A549 (cell line): ENCODE measurements around the gene MECR. TPM values are rescaled to one million over a fixed set of nuclear protein-coding genes. Genes with fewer than 3 reads are reported as not detected.

ENCODE experiments used
- ATAC-seq, 2 experiments: fragments of 200-7000 bp in 1 of 2; fragments of >200 bp in 1 of 2; cut with Nextera tagmentation in 1 of 2; cut with Tn5 transposase in 1 of 2; 3 replicates each; pipeline versions ENCODE4 v1.8.0 to v1.9.1; 2018 to 2020; ENCODE audit warnings: mild to moderate bottlenecking in 1 of 2, moderate library complexity in 1 of 2
- CTCF ChIA-PET: fragments of 300-600 bp; sonication (Branson Sonifier 250); formaldehyde crosslinking; extraction: SDS; loops from one replicate; lab custom pipeline; 2021; ENCODE audit warnings: antibody characterized with exemption, inconsistent platforms; lab: Yijun Ruan, JAX
- POLR2A ChIA-PET: fragments of 350-600 bp; formaldehyde crosslinking; extraction: SDS; loops from one replicate; lab custom pipeline; 2021; ENCODE audit warnings: antibody characterized with exemption, inconsistent platforms; lab: Yijun Ruan, JAX
- DNase-seq, 2 experiments: peaks; one replicate each; pipeline versions ENCODE4 v3.0.0 to v3.0.0-alpha.2; 2011 to 2016; ENCODE audit warnings: low read depth in 1 of 2, low spot score in 1 of 2
- FAIRE-seq: peaks from 2 replicates; lab custom pipeline; 2011; peaks lifted over from hg19 to GRCh38; lab: Jason Lieb, UNC
- H3K27ac ChIP-seq, 2 experiments: fragments of >200 bp; sonication (Bioruptor Twin); formaldehyde crosslinking; 3 replicates each; pipeline ENCODE4 v1.5.1; 2016 to 2017
- H3K4me1 ChIP-seq: fragments of >200 bp; sonication (Bioruptor Twin); formaldehyde crosslinking; 3 replicates; pipeline ENCODE4 v1.6.1; 2016
- H3K4me2 ChIP-seq: fragments of >200 bp; sonication (Bioruptor Twin); formaldehyde crosslinking; 3 replicates; pipeline ENCODE4 v1.6.1; 2016
- H3K4me3 ChIP-seq: fragments of >200 bp; sonication (Bioruptor Twin); formaldehyde crosslinking; 3 replicates; pipeline ENCODE4 v1.5.1; 2016
- H3K9me3 ChIP-seq: fragments of >200 bp; sonication (Bioruptor Twin); formaldehyde crosslinking; 3 replicates; pipeline ENCODE4 v1.6.1; 2016
- CBX8 ChIP-seq: fragments of 200-600 bp; sonication (generic); IDR thresholded peaks from 2 replicates; pipeline ENCODE4 v1.6.1; 2016
- CHD2 ChIP-seq: fragments of 150-350 bp; IDR thresholded peaks from 2 replicates; pipeline ENCODE4 v1.6.1; 2014; ENCODE audit warnings: low read length; ENCODE audit not compliant: partially characterized antibody
- CHD4 ChIP-seq: fragments of 200-600 bp; sonication (generic); IDR thresholded peaks from 2 replicates; pipeline ENCODE4 v1.6.1; 2016; ENCODE audit warnings: antibody characterized with exemption, mild to moderate bottlenecking, borderline replicate concordance
- EHMT2 ChIP-seq: fragments of 200-600 bp; sonication (generic); IDR thresholded peaks from 2 replicates; pipeline ENCODE4 v1.6.1; 2016; ENCODE audit warnings: antibody characterized with exemption, low read depth, mild to moderate bottlenecking, moderate library complexity
- FOSB ChIP-seq: fragments of 250-450 bp; sonication (Bioruptor Pico); IDR thresholded peaks from 2 replicates; pipeline ENCODE4 v1.5.0; 2020; ENCODE audit warnings: mild to moderate bottlenecking, moderate library complexity
- HDAC2 ChIP-seq: fragments of 200-600 bp; sonication (generic); IDR thresholded peaks from 2 replicates; pipeline ENCODE4 v1.6.1; 2016
- HOXA7 ChIP-seq: fragments of 250-450 bp; sonication (Bioruptor Pico); IDR thresholded peaks from 2 replicates; pipeline ENCODE4 v1.5.0; 2020; ENCODE audit warnings: mild to moderate bottlenecking, moderate library complexity
- MYC ChIP-seq: IDR thresholded peaks from 2 replicates; pipeline ENCODE4 v1.6.1; 2012; ENCODE audit warnings: mild to moderate bottlenecking, inconsistent platforms, low read length, improper control_type of control experiment, borderline replicate concordance
- NFE2L2 ChIP-seq: fragments of 150-350 bp; conservative IDR thresholded peaks from 2 replicates; pipeline ENCODE4 v1.6.1; 2014; ENCODE audit warnings: low read length
- NPAS2 ChIP-seq: fragments of 250-450 bp; sonication (Bioruptor Pico); IDR thresholded peaks from 2 replicates; pipeline ENCODE4 v1.8.0; 2022; ENCODE audit warnings: mild to moderate bottlenecking, moderate library complexity, borderline replicate concordance
- POLR2A ChIP-seq: IDR thresholded peaks from 2 replicates; pipeline ENCODE4 v1.6.1; 2012; ENCODE audit warnings: mild to moderate bottlenecking, low read length
- REST ChIP-seq: fragments of 200-600 bp; sonication (generic); IDR thresholded peaks from 2 replicates; pipeline ENCODE4 v1.6.1; 2016; ENCODE audit warnings: antibody characterized with exemption, mild to moderate bottlenecking, moderate library complexity
- RNF2 ChIP-seq: fragments of 200-600 bp; sonication (generic); IDR thresholded peaks from 2 replicates; pipeline ENCODE4 v1.6.1; 2016; ENCODE audit warnings: low read depth, mild to moderate bottlenecking, antibody characterized with exemption, moderate library complexity, borderline replicate concordance
- SREBF2 ChIP-seq: fragments of 450-650 bp; IDR thresholded peaks from 2 replicates; pipeline ENCODE4 v1.6.1; 2014; ENCODE audit warnings: mild to moderate bottlenecking, moderate library complexity
- TFCP2L1 ChIP-seq: fragments of 250-450 bp; sonication (Bioruptor Pico); IDR thresholded peaks from 2 replicates; pipeline ENCODE4 v1.5.0; 2021; ENCODE audit warnings: mild to moderate bottlenecking
- TP53 ChIP-seq: fragments of 250-450 bp; sonication (Bioruptor Pico); IDR thresholded peaks from 2 replicates; pipeline ENCODE4 v1.5.0; 2021; ENCODE audit warnings: mild to moderate bottlenecking, moderate library complexity
- ZC3H11A ChIP-seq: fragments of 450-650 bp; IDR thresholded peaks from 2 replicates; pipeline ENCODE4 v1.6.1; 2014; ENCODE audit warnings: antibody characterized with exemption, mild to moderate bottlenecking
- ZNF302 ChIP-seq: fragments of 250-450 bp; sonication (Bioruptor Pico); IDR thresholded peaks from 2 replicates; pipeline ENCODE4 v1.9.0; 2021; ENCODE audit warnings: inconsistent platforms, mild to moderate bottlenecking, moderate library complexity
- ZSCAN20 ChIP-seq: fragments of 250-450 bp; sonication (Bioruptor Pico); IDR thresholded peaks from 2 replicates; pipeline ENCODE4 v1.8.0; 2022; ENCODE audit warnings: mild to moderate bottlenecking, moderate library complexity
- WGBS: methylation state at CpG from one replicate; pipeline ENCODE4 v1.1.6; 2017; ENCODE audit errors: missing lambda C conversion rate; 5-methylcytosine and 5-hydroxymethylcytosine counted together
- polyA plus RNA-seq, 4 experiments: library from polyadenylated mRNA; depleted of rRNA in 3 of 4; stranded (reverse); fragments of >200 nt; fragmentation: RNase III in 1 of 4; extraction: RNeasy Plus Mini Kit Qiagen cat#74134 plus additional on column Dnase treatment in 1 of 4; gene quantifications; 2 replicates in 3 of 4; 3 replicates in 1 of 4; pipeline ENCODE4 v1.2.3, GENCODE V29; 2011 to 2017
- TF ChIP-seq, protein P1 (sequence below): IDR thresholded peaks from 2 replicates; pipeline ENCODE4 v1.6.1; 2012
- TF ChIP-seq, protein P2 (sequence below): fragments of >200 bp; sonication (Bioruptor Twin); formaldehyde crosslinking; IDR thresholded peaks from 3 replicates; pipeline ENCODE4 v1.6.1; 2016
- TF ChIP-seq, protein P3 (sequence below): IDR thresholded peaks from 2 replicates; pipeline ENCODE4 v1.6.1; 2012

MECR gene
- polyA plus RNA-seq, 2 of the 4 experiments (the other 2 are of a cell fraction) = 14.2 to 21.4 TPM

GRCh38 chr1:29245261-29245660 is 14.5 kb upstream of the MECR start:
- Histone ChIP-seq H3K4me1 (0 out of 3 replicates have a peak, but pooled peaks cover 4% of the 10 kb centered on the region), H3K4me2 (no peak overlapping the region), H3K27ac (no peak overlapping the region), H3K4me3 (no peak overlapping the region), H3K9me3 (no peaks in the 10 kb centered on the region)
- 61% methylated on average over 4 of the region's 6 CpGs for WGBS
- no peak for FAIRE-seq
- ATAC-seq = peak; percentile 26 to 46; a peak in 4 of 6 replicates
- POLR2A ChIA-PET = no interaction called here
- no peak for DNase-seq
- TF ChIP-seq NFE2L2 (no peak), POLR2A (no peak), MYC (no peak)
- TF ChIP-seq, protein P1, sequence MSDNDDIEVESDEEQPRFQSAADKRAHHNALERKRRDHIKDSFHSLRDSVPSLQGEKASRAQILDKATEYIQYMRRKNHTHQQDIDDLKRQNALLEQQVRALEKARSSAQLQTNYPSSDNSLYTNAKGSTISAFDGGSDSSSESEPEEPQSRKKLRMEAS = no peak
- CTCF ChIA-PET = interaction anchor here (0.5 to 3.7 kb wide), 17 partner anchors 11 to 1463 kb away, joined by 3 to 15 read pairs (median 4); no protein-coding TSS in a partner anchor

- DNase-seq (no peak), ATAC-seq (no peak), FAIRE-seq (no peak)
- POLR2A ChIA-PET = no interaction called here
- Histone ChIP-seq H3K27ac (no peak overlapping the region), H3K4me2 (no peak overlapping the region), H3K4me3 (no peak overlapping the region), H3K4me1 (peaks cover 17% of the 10 kb centered on the region), H3K9me3 (no peaks in the 10 kb centered on the region)
- no peak for TF ChIP-seq ZNF302 (CRISPR knock-in tag)
- no peak for TF ChIP-seq TP53
- TF ChIP-seq, protein P2, sequence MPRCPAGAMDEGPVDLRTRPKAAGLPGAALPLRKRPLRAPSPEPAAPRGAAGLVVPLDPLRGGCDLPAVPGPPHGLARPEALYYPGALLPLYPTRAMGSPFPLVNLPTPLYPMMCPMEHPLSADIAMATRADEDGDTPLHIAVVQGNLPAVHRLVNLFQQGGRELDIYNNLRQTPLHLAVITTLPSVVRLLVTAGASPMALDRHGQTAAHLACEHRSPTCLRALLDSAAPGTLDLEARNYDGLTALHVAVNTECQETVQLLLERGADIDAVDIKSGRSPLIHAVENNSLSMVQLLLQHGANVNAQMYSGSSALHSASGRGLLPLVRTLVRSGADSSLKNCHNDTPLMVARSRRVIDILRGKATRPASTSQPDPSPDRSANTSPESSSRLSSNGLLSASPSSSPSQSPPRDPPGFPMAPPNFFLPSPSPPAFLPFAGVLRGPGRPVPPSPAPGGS = no peak
- no peak for TF ChIP-seq CHD4
- no peak for TF ChIP-seq RNF2
- no peak for TF ChIP-seq ZSCAN20 (CRISPR knock-in tag)
- TF ChIP-seq POLR2A = no peak
- no peak for TF ChIP-seq CHD2
- CTCF ChIA-PET = interaction anchor here (0.8 to 3.7 kb wide), 5 partner anchors 98 to 1464 kb away, joined by 3 to 15 read pairs (median 3); no protein-coding TSS in a partner anchor
- 72% methylated on average over 3 of the region's 3 CpGs for WGBS
Measured at GRCh38 chr1:29243871-29244200, 13.1 kb upstream of the MECR start.

- DNase-seq (no peak), FAIRE-seq (no peak), ATAC-seq (no peak)
- CTCF ChIA-PET = interaction anchor here (0.5 to 3.7 kb wide), 7 partner anchors 15 to 1465 kb away, joined by 3 to 15 read pairs (median 3); no protein-coding TSS in a partner anchor
- POLR2A ChIA-PET = no interaction called here
- H3K4me2 ChIP-seq = no peak overlapping the region
- H3K4me3 ChIP-seq = no peak overlapping the region
- 81% methylated on average over 16 of the region's 16 CpGs for WGBS
- TF ChIP-seq HDAC2 (no peak), FOSB (no peak), ZC3H11A (no peak), SREBF2 (no peak), CBX8 (no peak), REST (no peak), HOXA7 (CRISPR knock-in tag) (no peak), EHMT2 (no peak), TFCP2L1 (CRISPR knock-in tag) (no peak), NPAS2 (CRISPR knock-in tag) (no peak), NFE2L2 (no peak)
- TF ChIP-seq, protein P3, sequence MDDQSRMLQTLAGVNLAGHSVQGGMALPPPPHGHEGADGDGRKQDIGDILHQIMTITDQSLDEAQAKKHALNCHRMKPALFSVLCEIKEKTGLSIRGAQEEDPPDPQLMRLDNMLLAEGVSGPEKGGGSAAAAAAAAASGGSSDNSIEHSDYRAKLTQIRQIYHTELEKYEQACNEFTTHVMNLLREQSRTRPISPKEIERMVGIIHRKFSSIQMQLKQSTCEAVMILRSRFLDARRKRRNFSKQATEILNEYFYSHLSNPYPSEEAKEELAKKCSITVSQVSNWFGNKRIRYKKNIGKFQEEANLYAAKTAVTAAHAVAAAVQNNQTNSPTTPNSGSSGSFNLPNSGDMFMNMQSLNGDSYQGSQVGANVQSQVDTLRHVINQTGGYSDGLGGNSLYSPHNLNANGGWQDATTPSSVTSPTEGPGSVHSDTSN = no peak
- no peak overlapping the region for H3K27ac ChIP-seq
- no peaks in the 10 kb centered on the region for H3K9me3 ChIP-seq
- peaks cover 23% of the 10 kb centered on the region for H3K4me1 ChIP-seq
Measured at GRCh38 chr1:29243023-29243870, 12.5 kb upstream of the MECR start.
